Brain pericyte (primary cell): ENCODE measurements around the gene TBL1X.

ENCODE experiments used
- DNase-seq: peaks from one replicate; pipeline ENCODE4 v3.0.0-alpha.2; 2012; ENCODE audit warnings: low read depth, low spot score

TBL1X gene

GRCh38 chrX:9665113-9665512 lies 200.3 kb downstream of the TBL1X start:
- DNase-seq = no peak

GRCh38 chrX:9668537-9668936 lies 203.7 kb downstream of the TBL1X start:
- no peak for DNase-seq

- no peak for DNase-seq
Measured at GRCh38 chrX:9670136-9670814, 205.4 kb downstream of the TBL1X start.

- DNase-seq = no peak
Measured at GRCh38 chrX:9671998-9672397, 207.1 kb downstream of the TBL1X start.

- no peak for DNase-seq
Measured at GRCh38 chrX:9676306-9676705, 211.4 kb downstream of the TBL1X start.

GRCh38 chrX:9676738-9677097 lies 211.9 kb downstream of the TBL1X start:
- DNase-seq = no peak

- no peak for DNase-seq
Measured at GRCh38 chrX:9677098-9677739, 212.4 kb downstream of the TBL1X start.

GRCh38 chrX:9678215-9678965 lies 213.5 kb downstream of the TBL1X start:
- no peak for DNase-seq

- DNase-seq = no peak
Measured at GRCh38 chrX:9681011-9681410, 216.2 kb downstream of the TBL1X start.

GRCh38 chrX:9681422-9681821 lies 216.6 kb downstream of the TBL1X start:
- no peak for DNase-seq

GRCh38 chrX:9682456-9682855 lies 217.6 kb downstream of the TBL1X start:
- DNase-seq = no peak

GRCh38 chrX:9682861-9683260 lies 218.0 kb downstream of the TBL1X start:
- DNase-seq = no peak

- no peak for DNase-seq
Measured at GRCh38 chrX:9683350-9683749, 218.5 kb downstream of the TBL1X start.

GRCh38 chrX:9687899-9688298 lies 223.0 kb downstream of the TBL1X start:
- DNase-seq = no peak

GRCh38 chrX:9688833-9689232 lies 224.0 kb downstream of the TBL1X start:
- no peak for DNase-seq

GRCh38 chrX:9690046-9690445 lies 225.2 kb downstream of the TBL1X start:
- no peak for DNase-seq

GRCh38 chrX:9693307-9694001 lies 228.6 kb downstream of the TBL1X start:
- DNase-seq = no peak

- no peak for DNase-seq
Measured at GRCh38 chrX:9698576-9698975, 233.7 kb downstream of the TBL1X start.

- DNase-seq = no peak
Measured at GRCh38 chrX:9700555-9700954, 235.7 kb downstream of the TBL1X start.

- no peak for DNase-seq
Measured at GRCh38 chrX:9701790-9702189, 236.9 kb downstream of the TBL1X start.

GRCh38 chrX:9703406-9703805 lies 238.5 kb downstream of the TBL1X start:
- no peak for DNase-seq

- DNase-seq = no peak
Measured at GRCh38 chrX:9704876-9705465, 240.1 kb downstream of the TBL1X start.
